ENCODE data around the gene COL19A1. TPM values are rescaled to one million over a fixed set of nuclear protein-coding genes. Genes with fewer than 3 reads are reported as not detected.

COL19A1 gene
- total and polyA plus RNA-seq, 7 donors, result 0.54 to 1.6 (median 0.83) TPM; not detected in 3

- Histone ChIP-seq H3K9me3 (no peaks in the 10 kb centered on the region), H3K4me3 (no peak overlapping the region), H3K27me3 (no peaks in the 10 kb centered on the region), H3K36me3 (no peaks in the 10 kb centered on the region), H3K27ac (no peak overlapping the region), H3K4me1 (no peaks in the 10 kb centered on the region)
- WGBS, 2 donors, result 56 to 67% methylated on average over 1 of the region's 1 CpG
- TF ChIP-seq POLR2AphosphoS5 (IDR thresholded peaks at IDR 0.05), result no peak
- TF ChIP-seq, protein P1, sequence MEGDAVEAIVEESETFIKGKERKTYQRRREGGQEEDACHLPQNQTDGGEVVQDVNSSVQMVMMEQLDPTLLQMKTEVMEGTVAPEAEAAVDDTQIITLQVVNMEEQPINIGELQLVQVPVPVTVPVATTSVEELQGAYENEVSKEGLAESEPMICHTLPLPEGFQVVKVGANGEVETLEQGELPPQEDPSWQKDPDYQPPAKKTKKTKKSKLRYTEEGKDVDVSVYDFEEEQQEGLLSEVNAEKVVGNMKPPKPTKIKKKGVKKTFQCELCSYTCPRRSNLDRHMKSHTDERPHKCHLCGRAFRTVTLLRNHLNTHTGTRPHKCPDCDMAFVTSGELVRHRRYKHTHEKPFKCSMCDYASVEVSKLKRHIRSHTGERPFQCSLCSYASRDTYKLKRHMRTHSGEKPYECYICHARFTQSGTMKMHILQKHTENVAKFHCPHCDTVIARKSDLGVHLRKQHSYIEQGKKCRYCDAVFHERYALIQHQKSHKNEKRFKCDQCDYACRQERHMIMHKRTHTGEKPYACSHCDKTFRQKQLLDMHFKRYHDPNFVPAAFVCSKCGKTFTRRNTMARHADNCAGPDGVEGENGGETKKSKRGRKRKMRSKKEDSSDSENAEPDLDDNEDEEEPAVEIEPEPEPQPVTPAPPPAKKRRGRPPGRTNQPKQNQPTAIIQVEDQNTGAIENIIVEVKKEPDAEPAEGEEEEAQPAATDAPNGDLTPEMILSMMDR (IDR thresholded peaks at IDR 0.05), result no peak
- no peak for TF ChIP-seq POLR2A (IDR thresholded peaks at IDR 0.05)
- no peak for TF ChIP-seq EP300 (IDR thresholded peaks at IDR 0.05)
- intact Hi-C loops (cut with DNase I), result no loop called here
- no peak for DNase-seq
These were observed 78.8 kb downstream of the COL19A1 start for GRCh38 chr6:69945192-69945591.

DNA sequence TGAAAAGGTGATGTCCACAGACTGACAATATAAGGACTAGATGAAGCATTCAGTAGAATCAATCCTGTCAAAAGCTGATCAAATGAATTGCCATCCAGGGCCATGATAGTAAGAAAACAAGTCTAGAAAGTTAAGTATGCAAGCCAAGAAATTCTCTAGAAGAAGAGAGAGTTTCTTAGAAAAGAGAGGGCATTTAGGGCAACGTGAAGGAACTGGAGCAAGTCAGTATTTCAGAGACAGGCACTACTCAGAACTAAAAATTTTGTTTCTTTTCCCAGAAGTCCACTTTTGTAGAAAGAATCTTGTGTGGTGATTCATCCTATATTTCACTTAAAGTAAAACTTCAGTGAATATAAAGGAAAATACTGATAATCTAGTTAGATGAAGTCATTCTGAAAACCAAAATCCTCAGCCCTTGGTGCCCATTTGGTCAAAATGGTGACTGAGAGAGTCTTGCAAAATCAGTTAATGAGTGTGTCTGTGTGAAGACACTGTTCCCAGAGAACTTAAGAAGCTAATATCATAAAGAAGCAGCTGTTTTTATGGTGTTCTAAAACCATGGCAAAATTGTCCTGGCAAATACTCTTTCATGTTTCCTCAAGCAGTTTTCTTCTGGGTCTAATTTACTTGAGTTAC, 82.2 kb downstream of the COL19A1 start:
- no peak for DNase-seq
- no peaks in the 10 kb centered on the region for H3K9me3 ChIP-seq
- 42 to 79% methylated on average over 1 of the region's 1 CpG for WGBS, 2 donors
- no peaks in the 10 kb centered on the region for H3K27me3 ChIP-seq
- no peaks in the 10 kb centered on the region for H3K4me1 ChIP-seq
- H3K36me3 ChIP-seq, result no peaks in the 10 kb centered on the region
- no peak for TF ChIP-seq POLR2AphosphoS5 (IDR thresholded peaks at IDR 0.05)
- TF ChIP-seq, protein P1 (IDR thresholded peaks at IDR 0.05), result no peak
- TF ChIP-seq POLR2A (IDR thresholded peaks at IDR 0.05), result no peak
- no peak for TF ChIP-seq EP300 (IDR thresholded peaks at IDR 0.05)
- H3K27ac ChIP-seq, result no peak overlapping the region
- intact Hi-C loops (cut with DNase I), result no loop called here
- no peak overlapping the region for H3K4me3 ChIP-seq

DNA sequence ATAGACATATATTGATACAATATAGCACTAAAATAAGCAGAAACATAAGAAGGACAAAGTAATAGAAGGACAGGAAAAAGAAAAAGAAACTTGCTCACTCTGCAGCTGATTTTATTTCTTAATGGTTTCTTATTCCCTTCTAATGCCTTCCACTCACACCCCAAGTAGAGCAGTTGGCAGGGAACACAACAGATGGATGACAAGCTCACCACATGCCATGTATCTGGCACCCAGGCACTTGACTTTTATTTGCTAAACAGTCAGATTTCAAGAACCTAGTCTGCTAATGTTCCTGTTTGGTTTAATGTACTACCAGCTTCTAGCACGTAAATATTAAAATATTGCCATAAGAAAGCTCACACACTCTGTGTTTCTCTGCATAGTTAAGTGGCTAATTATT, 87.1 kb downstream of the COL19A1 start:
- Histone ChIP-seq H3K27me3 (no peaks in the 10 kb centered on the region), H3K9me3 (no peaks in the 10 kb centered on the region), H3K27ac (no peak overlapping the region), H3K36me3 (no peaks in the 10 kb centered on the region), H3K4me1 (no peaks in the 10 kb centered on the region), H3K4me3 (no peak overlapping the region)
- no peak for DNase-seq
- intact Hi-C loops (cut with DNase I), result no loop called here
- TF ChIP-seq EP300 (IDR thresholded peaks at IDR 0.05) (no peak), POLR2AphosphoS5 (IDR thresholded peaks at IDR 0.05) (no peak), POLR2A (IDR thresholded peaks at IDR 0.05) (no peak)
- TF ChIP-seq, protein P1 (IDR thresholded peaks at IDR 0.05), result no peak
- WGBS, 2 donors, result 77 to 83% methylated on average over 1 of the region's 1 CpG

- Histone ChIP-seq H3K36me3 (no peaks in the 10 kb centered on the region), H3K9me3 (no peaks in the 10 kb centered on the region), H3K27ac (no peak overlapping the region), H3K4me1 (no peaks in the 10 kb centered on the region), H3K27me3 (no peaks in the 10 kb centered on the region), H3K4me3 (no peak overlapping the region)
- no peak for TF ChIP-seq EP300 (IDR thresholded peaks at IDR 0.05)
- TF ChIP-seq POLR2A (IDR thresholded peaks at IDR 0.05), result no peak
- TF ChIP-seq POLR2AphosphoS5 (IDR thresholded peaks at IDR 0.05), result no peak
- TF ChIP-seq, protein P1 (IDR thresholded peaks at IDR 0.05), result no peak
- WGBS, 2 donors, result 28 to 63% methylated on average over 1 of the region's 1 CpG
- no peak for DNase-seq
- intact Hi-C loops (cut with DNase I), result no loop called here
These were observed 88.4 kb downstream of the COL19A1 start for GRCh38 chr6:69954733-69955132.

Measured in sigmoid colon (tissue), 7 donors.